ENCODE measurements around the gene CCDC187.
A peak's percentile ranks its signal among the peaks of the same experiment; 100 is the strongest.

CCDC187 gene

GRCh38 chr9:136294437-136294836, 9.5 kb downstream of the CCDC187 start:
- no peak for DNase-seq (ENCODE audit: low read depth, low spot score)
- TF ChIP-seq SUZ12 (IDR thresholded peaks at IDR 0.05; ENCODE audit: extremely low read depth, insufficient read depth, insufficient read length) (no peak), YY1 (IDR thresholded peaks at IDR 0.05; ENCODE audit: insufficient read depth, insufficient read length) (no peak), ZNF274 (IDR thresholded peaks at IDR 0.05; ENCODE audit: low read depth, low read length) (no peak)
- Histone ChIP-seq H3K9me3 (ENCODE audit: insufficient read depth, low read length) (peaks cover 10% of the 10 kb centered on the region; the same call in 1 of the 2 replicates), H3K4me3 (ENCODE audit: insufficient read length, low read depth) (no peak overlapping the region), H3K27me3 (ENCODE audit: insufficient read depth, insufficient read length) (no peaks in the 10 kb centered on the region), H3K36me3 (ENCODE audit: insufficient read depth, insufficient read length, low read length) (no peaks in the 10 kb centered on the region), H3K9ac (ENCODE audit: insufficient read length, low read depth) (no peak overlapping the region), H3K4me1 (ENCODE audit: insufficient read depth, insufficient read length) (peaks cover 22% of the 10 kb centered on the region)

- Histone ChIP-seq H3K27me3 (ENCODE audit: insufficient read depth, insufficient read length) (no peaks in the 10 kb centered on the region), H3K9me3 (ENCODE audit: insufficient read depth, low read length) (peaks cover 10% of the 10 kb centered on the region; the same call in 1 of the 2 replicates), H3K9ac (ENCODE audit: insufficient read length, low read depth) (no peak overlapping the region), H3K4me3 (ENCODE audit: insufficient read length, low read depth) (no peak overlapping the region), H3K36me3 (ENCODE audit: insufficient read depth, insufficient read length, low read length) (no peaks in the 10 kb centered on the region), H3K4me1 (ENCODE audit: insufficient read depth, insufficient read length) (peaks cover 15% of the 10 kb centered on the region)
- no peak for TF ChIP-seq YY1 (IDR thresholded peaks at IDR 0.05; ENCODE audit: insufficient read depth, insufficient read length)
- TF ChIP-seq ZNF274 (IDR thresholded peaks at IDR 0.05; ENCODE audit: low read depth, low read length) = no peak
- TF ChIP-seq SUZ12 (IDR thresholded peaks at IDR 0.05; ENCODE audit: extremely low read depth, insufficient read depth, insufficient read length) = no peak
- no peak for DNase-seq (ENCODE audit: low read depth, low spot score)
These were observed 10.3 kb downstream of the CCDC187 start for GRCh38 chr9:136293476-136294077.

GRCh38 chr9:136292591-136293448, 11.1 kb downstream of the CCDC187 start:
- Histone ChIP-seq H3K9ac (ENCODE audit: insufficient read length, low read depth) (no peak overlapping the region), H3K27me3 (ENCODE audit: insufficient read depth, insufficient read length) (no peaks in the 10 kb centered on the region), H3K4me1 (ENCODE audit: insufficient read depth, insufficient read length) (peaks cover 11% of the 10 kb centered on the region), H3K9me3 (ENCODE audit: insufficient read depth, low read length) (peaks cover 10% of the 10 kb centered on the region; the same call in 1 of the 2 replicates), H3K4me3 (ENCODE audit: insufficient read length, low read depth) (no peak overlapping the region), H3K36me3 (ENCODE audit: insufficient read depth, insufficient read length, low read length) (no peaks in the 10 kb centered on the region)
- TF ChIP-seq ZNF274 (IDR thresholded peaks at IDR 0.05; ENCODE audit: low read depth, low read length) (no peak), YY1 (IDR thresholded peaks at IDR 0.05; ENCODE audit: insufficient read depth, insufficient read length) (no peak)
- DNase-seq (ENCODE audit: low read depth, low spot score) = no peak

- Histone ChIP-seq H3K36me3 (ENCODE audit: insufficient read depth, insufficient read length, low read length) (no peaks in the 10 kb centered on the region), H3K4me3 (ENCODE audit: insufficient read length, low read depth) (no peak overlapping the region), H3K9me3 (ENCODE audit: insufficient read depth, low read length) (peaks cover 10% of the 10 kb centered on the region; the same call in 1 of the 2 replicates), H3K4me1 (ENCODE audit: insufficient read depth, insufficient read length) (peaks cover 5% of the 10 kb centered on the region), H3K27me3 (ENCODE audit: insufficient read depth, insufficient read length) (no peaks in the 10 kb centered on the region), H3K9ac (ENCODE audit: insufficient read length, low read depth) (no peak overlapping the region)
- no peak for DNase-seq (ENCODE audit: low read depth, low spot score)
- TF ChIP-seq YY1 (IDR thresholded peaks at IDR 0.05; ENCODE audit: insufficient read depth, insufficient read length) (no peak), SUZ12 (IDR thresholded peaks at IDR 0.05; ENCODE audit: extremely low read depth, insufficient read depth, insufficient read length) (no peak), ZNF274 (IDR thresholded peaks at IDR 0.05; ENCODE audit: low read depth, low read length) (no peak)
These were observed 11.8 kb downstream of the CCDC187 start for GRCh38 chr9:136292026-136292538.

- TF ChIP-seq ZNF274 (IDR thresholded peaks at IDR 0.05; ENCODE audit: low read depth, low read length) (no peak), YY1 (IDR thresholded peaks at IDR 0.05; ENCODE audit: insufficient read depth, insufficient read length) (no peak), SUZ12 (IDR thresholded peaks at IDR 0.05; ENCODE audit: extremely low read depth, insufficient read depth, insufficient read length) (no peak)
- H3K27me3 ChIP-seq (ENCODE audit: insufficient read depth, insufficient read length) = no peaks in the 10 kb centered on the region
- no peak for DNase-seq (ENCODE audit: low read depth, low spot score)
- no peaks in the 10 kb centered on the region for H3K36me3 ChIP-seq (ENCODE audit: insufficient read depth, insufficient read length, low read length)
- peaks cover 4% of the 10 kb centered on the region for H3K4me1 ChIP-seq (ENCODE audit: insufficient read depth, insufficient read length)
- H3K4me3 ChIP-seq (ENCODE audit: insufficient read length, low read depth) = no peak overlapping the region
- peaks cover 10% of the 10 kb centered on the region; the same call in 1 of the 2 replicates for H3K9me3 ChIP-seq (ENCODE audit: insufficient read depth, low read length)
- no peak overlapping the region for H3K9ac ChIP-seq (ENCODE audit: insufficient read length, low read depth)
These were observed 12.4 kb downstream of the CCDC187 start for GRCh38 chr9:136291306-136292025.

- peaks cover 10% of the 10 kb centered on the region; the same call in 1 of the 2 replicates for H3K9me3 ChIP-seq (ENCODE audit: insufficient read depth, low read length)
- no peak for DNase-seq (ENCODE audit: low read depth, low spot score)
- H3K9ac ChIP-seq (ENCODE audit: insufficient read length, low read depth) = peak overlapping the region; percentile 37
- TF ChIP-seq SUZ12 (IDR thresholded peaks at IDR 0.05; ENCODE audit: extremely low read depth, insufficient read depth, insufficient read length) (no peak), YY1 (IDR thresholded peaks at IDR 0.05; ENCODE audit: insufficient read depth, insufficient read length) (no peak), ZNF274 (IDR thresholded peaks at IDR 0.05; ENCODE audit: low read depth, low read length) (no peak)
- H3K27me3 ChIP-seq (ENCODE audit: insufficient read depth, insufficient read length) = no peaks in the 10 kb centered on the region
- H3K4me3 ChIP-seq (ENCODE audit: insufficient read length, low read depth) = no peak overlapping the region
- H3K36me3 ChIP-seq (ENCODE audit: insufficient read depth, insufficient read length, low read length) = no peaks in the 10 kb centered on the region
- H3K4me1 ChIP-seq (ENCODE audit: insufficient read depth, insufficient read length) = peaks cover 4% of the 10 kb centered on the region
These were observed 13.3 kb downstream of the CCDC187 start for GRCh38 chr9:136290508-136291000.

Measured in NT2/D1 (cell line).